Mesenchymal stem cell (in vitro differentiated cells and primary cell): ENCODE results near the gene NANP.

Experiments used
- DNase-seq: peaks from one replicate; pipeline ENCODE4 v3.0.0-alpha.2; 2013
- H2AFZ ChIP-seq: one replicate; pipeline ENCODE4 v1.6.1; 2013; ENCODE audit warnings: low read depth, mild to moderate bottlenecking, control low read depth, inconsistent platforms, low read length, moderate library complexity
- H2AK5ac ChIP-seq: 2 replicates; pipeline ENCODE4 v1.6.1; 2013; ENCODE audit warnings: low read length, moderate library complexity, mild to moderate bottlenecking, inconsistent platforms; ENCODE audit not compliant: severe bottlenecking
- H2BK120ac ChIP-seq: one replicate; pipeline ENCODE4 v1.6.1; 2013; ENCODE audit warnings: low read depth, mild to moderate bottlenecking, inconsistent platforms, low read length, moderate library complexity
- H2BK12ac ChIP-seq, 2 experiments: one replicate each; pipeline ENCODE4 v1.6.1; 2013; ENCODE audit warnings: inconsistent platforms in 2 of 2, low read length in 2 of 2, mild to moderate bottlenecking in 2 of 2, moderate library complexity in 2 of 2, control low read depth in 1 of 2
- H2BK15ac ChIP-seq: one replicate; pipeline ENCODE4 v1.6.1; 2013; ENCODE audit warnings: mild to moderate bottlenecking, low read depth, inconsistent platforms; ENCODE audit not compliant: poor library complexity, severe bottlenecking
- H2BK5ac ChIP-seq: 2 replicates; pipeline ENCODE4 v1.6.1; 2013; ENCODE audit warnings: low read depth, mild to moderate bottlenecking, low read length, control low read depth, inconsistent platforms; ENCODE audit not compliant: poor library complexity, severe bottlenecking
- H3K14ac ChIP-seq, 2 experiments: one replicate each; pipeline ENCODE4 v1.6.1; 2013; ENCODE audit warnings: inconsistent platforms in 2 of 2, low read length in 2 of 2, control low read depth in 1 of 2, mild to moderate bottlenecking in 1 of 2, moderate library complexity in 1 of 2
- H3K18ac ChIP-seq, 2 experiments: one replicate each; pipeline ENCODE4 v1.6.1; 2013; ENCODE audit warnings: inconsistent platforms in 2 of 2, low read length in 2 of 2, control low read depth in 1 of 2, low read depth in 1 of 2, mild to moderate bottlenecking in 1 of 2
- H3K23ac ChIP-seq, 2 experiments: one replicate each; pipeline ENCODE4 v1.6.1; 2013; ENCODE audit warnings: inconsistent platforms in 2 of 2, low read length in 2 of 2, mild to moderate bottlenecking in 2 of 2, moderate library complexity in 2 of 2, control low read depth in 1 of 2
- H3K27ac ChIP-seq: 2 replicates; pipeline ENCODE4 v1.5.1; 2013; ENCODE audit warnings: mild to moderate bottlenecking, moderate library complexity, low read length, control low read depth, inconsistent platforms; ENCODE audit not compliant: poor library complexity, severe bottlenecking
- H3K27me3 ChIP-seq, 2 experiments: 2 replicates each; pipeline versions ENCODE4 v1.6.1 to v1.7.0; 2013; ENCODE audit warnings: low read length in 2 of 2, mild to moderate bottlenecking in 2 of 2, moderate library complexity in 2 of 2, control low read depth in 1 of 2, inconsistent platforms in 1 of 2; ENCODE audit not compliant: control insufficient read depth in 1 of 2, insufficient read depth in 1 of 2
- H3K36me3 ChIP-seq, 2 experiments: 2 replicates each; pipeline versions ENCODE4 v1.6.1 to v1.7.0; 2013; ENCODE audit warnings: low read length in 2 of 2, control low read depth in 1 of 2, inconsistent platforms in 1 of 2, low read depth in 1 of 2, mild to moderate bottlenecking in 1 of 2; ENCODE audit not compliant: insufficient read depth in 2 of 2, control insufficient read depth in 1 of 2
- H3K4ac ChIP-seq, 2 experiments: one replicate each; pipeline ENCODE4 v1.6.1; 2013; ENCODE audit warnings: inconsistent platforms in 2 of 2, low read length in 2 of 2, mild to moderate bottlenecking in 2 of 2, moderate library complexity in 2 of 2, control low read depth in 1 of 2, low read depth in 1 of 2
- H3K4me1 ChIP-seq: 2 replicates; pipeline ENCODE4 v1.6.1; 2013; ENCODE audit warnings: low read depth, low read length, control low read depth; ENCODE audit not compliant: control insufficient read depth, insufficient read depth
- H3K4me2 ChIP-seq: 2 replicates; pipeline ENCODE4 v1.6.1; 2013; ENCODE audit warnings: low read length, mild to moderate bottlenecking, inconsistent platforms; ENCODE audit not compliant: poor library complexity, severe bottlenecking
- H3K4me3 ChIP-seq, 2 experiments: 2 replicates each; pipeline versions ENCODE4 v1.5.1 to v1.7.0; 2013; ENCODE audit warnings: low read length in 2 of 2, mild to moderate bottlenecking in 2 of 2, control low read depth in 1 of 2, low read depth in 1 of 2; ENCODE audit not compliant: insufficient read depth in 1 of 2
- H3K79me1 ChIP-seq: replicated peaks from 2 replicates; pipeline ENCODE4 v1.6.1; 2013; ENCODE audit warnings: mild to moderate bottlenecking, control low read depth, low read length, inconsistent platforms; ENCODE audit not compliant: poor library complexity, severe bottlenecking
- H3K9ac ChIP-seq: 2 replicates; pipeline ENCODE4 v1.7.0; 2013; ENCODE audit warnings: mild to moderate bottlenecking, low read length, moderate library complexity
- H3K9me3 ChIP-seq: 2 replicates; pipeline ENCODE4 v1.7.0; 2013; ENCODE audit warnings: mild to moderate bottlenecking, low read length; ENCODE audit not compliant: control insufficient read depth
- H4K8ac ChIP-seq: one replicate; pipeline ENCODE4 v1.6.1; 2013; ENCODE audit warnings: inconsistent platforms, mild to moderate bottlenecking, low read length, moderate library complexity
- H4K91ac ChIP-seq: one replicate; pipeline ENCODE4 v1.6.1; 2013; ENCODE audit warnings: mild to moderate bottlenecking, low read length, inconsistent platforms
- WGBS: methylation state at CpG from one replicate; pipeline ENCODE4 v1.1.7; 2013; ENCODE audit warnings: mixed read lengths; 5-methylcytosine and 5-hydroxymethylcytosine counted together

Gene NANP

DNA sequence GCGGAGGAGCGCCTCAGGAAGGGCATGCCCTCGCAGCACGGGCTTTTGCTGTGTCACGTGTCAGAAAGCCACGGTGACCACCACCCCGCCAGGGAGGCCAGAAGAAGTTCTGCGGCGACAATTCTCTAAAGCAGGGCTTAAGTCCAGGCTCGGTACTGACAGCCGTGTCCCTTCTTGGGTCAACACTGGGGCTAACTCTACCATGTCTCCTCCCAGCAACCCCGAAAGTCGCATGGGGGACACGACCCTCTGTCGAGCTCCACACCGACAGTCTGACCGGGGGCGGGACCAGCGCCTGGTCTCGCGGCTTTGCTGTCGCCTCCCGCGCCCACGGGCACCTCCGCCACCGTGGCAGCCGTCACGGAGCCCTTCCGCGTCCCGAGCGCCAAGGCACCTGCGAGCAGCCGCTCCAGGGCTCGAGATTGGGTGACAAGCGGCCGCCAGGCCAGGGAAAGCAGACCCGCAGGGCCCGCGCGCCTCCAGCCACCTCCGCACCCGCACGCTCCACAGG lies 534 bp downstream of the NANP start:
- peak overlapping the region; percentile 7 to 97 for H3K23ac ChIP-seq
- H3K36me3 ChIP-seq = peaks cover 0 to 7% of the 10 kb centered on the region in 2 experiments
- H3K79me1 ChIP-seq = peaks cover 25% of the 10 kb centered on the region
- H2BK120ac ChIP-seq = peak overlapping the region; percentile 85
- 0% methylated on average over 42 of the region's 45 CpGs for WGBS
- peak overlapping the region; percentile 80 for H4K91ac ChIP-seq
- peak overlapping the region; percentile 83 for H2AFZ ChIP-seq
- no peak overlapping the region for H2AK5ac ChIP-seq
- DNase-seq = peak; percentile 68
- H2BK5ac ChIP-seq = peak overlapping the region; percentile 77
- peak overlapping the region; percentile 92 to 93 for H3K4me3 ChIP-seq
- H3K4me2 ChIP-seq = peak overlapping the region; percentile 97
- peak overlapping the region; percentile 98 for H3K9ac ChIP-seq
- no peaks in the 10 kb centered on the region for H3K9me3 ChIP-seq
- peak overlapping the region in 1 of 2 experiments; percentile 99 for H3K14ac ChIP-seq
- H3K27ac ChIP-seq = peak overlapping the region; percentile 73
- H3K4ac ChIP-seq = peak overlapping the region; percentile 84 to 96
- peak overlapping the region; percentile 82 for H2BK15ac ChIP-seq
- peak overlapping the region; percentile 52 for H4K8ac ChIP-seq
- no peaks in the 10 kb centered on the region for H3K27me3 ChIP-seq
- H3K18ac ChIP-seq = peak overlapping the region; percentile 91 to 99
- peaks cover 6% of the 10 kb centered on the region for H3K4me1 ChIP-seq
- H2BK12ac ChIP-seq = peak overlapping the region in 1 of 2 experiments; percentile 87

DNA sequence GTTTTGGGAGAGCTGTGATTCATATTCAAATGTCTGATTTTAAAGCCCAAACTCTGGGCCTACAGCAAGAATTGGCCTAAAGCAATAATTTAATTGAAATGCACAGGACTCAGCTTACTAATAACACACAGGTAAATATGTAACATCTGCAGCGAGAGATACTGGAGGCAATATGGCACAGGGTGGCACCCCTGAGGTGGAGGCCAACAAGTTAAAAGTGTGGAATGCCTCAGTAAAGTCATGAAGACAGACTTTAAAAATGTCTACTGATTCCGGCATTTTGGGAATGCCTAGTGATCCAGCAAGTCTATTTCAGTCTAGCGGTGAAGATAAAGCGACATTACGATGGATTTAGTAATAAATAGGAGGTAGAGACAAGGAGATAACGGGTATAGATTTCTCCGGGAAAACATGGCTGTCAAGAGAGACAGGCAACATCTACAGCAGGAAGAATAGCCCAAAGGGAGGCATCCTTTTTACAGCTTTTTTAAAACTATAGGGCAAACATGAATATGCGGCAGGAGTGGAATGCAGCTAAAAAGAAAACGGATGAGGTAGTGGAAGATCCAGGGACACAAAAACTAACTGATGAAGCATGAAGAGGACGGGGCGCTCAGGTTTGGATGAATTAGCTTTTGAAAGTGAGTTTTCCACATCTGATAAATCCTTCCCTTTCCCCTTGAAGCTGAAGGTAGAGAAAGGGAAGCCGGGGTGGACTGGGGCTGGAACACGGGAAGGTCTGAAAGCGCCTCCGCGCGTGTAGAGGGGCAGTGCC lies 1.2 kb downstream of the NANP start:
- Histone ChIP-seq H3K79me1 (peaks cover 26% of the 10 kb centered on the region), H3K4ac (peak overlapping the region; percentile 84 to 96), H3K4me1 (peaks cover 6% of the 10 kb centered on the region), H3K27ac (peak overlapping the region; percentile 73), H2BK15ac (no peak overlapping the region), H3K4me3 (peak overlapping the region; percentile 92 to 93), H2BK5ac (no peak overlapping the region), H4K91ac (peak overlapping the region; percentile 80), H3K23ac (no peak overlapping the region), H3K18ac (peak overlapping the region; percentile 91 to 99), H2AFZ (peak overlapping the region; percentile 83), H2AK5ac (no peak overlapping the region), H3K14ac (no peak overlapping the region), H2BK12ac (no peak overlapping the region), H3K27me3 (no peaks in the 10 kb centered on the region), H3K9me3 (no peaks in the 10 kb centered on the region), H2BK120ac (no peak overlapping the region), H3K36me3 (peaks cover 0 to 7% of the 10 kb centered on the region in 2 experiments), H4K8ac (no peak overlapping the region), H3K9ac (peak overlapping the region; percentile 98), H3K4me2 (peak overlapping the region; percentile 97)
- 41% methylated on average over 15 of the region's 17 CpGs for WGBS
- no peak for DNase-seq

- 97% methylated on average over 4 of the region's 6 CpGs for WGBS
- Histone ChIP-seq H3K9ac (peak overlapping the region; percentile 98), H4K8ac (no peak overlapping the region), H3K79me1 (peaks cover 27% of the 10 kb centered on the region), H3K23ac (no peak overlapping the region), H3K14ac (no peak overlapping the region), H3K4ac (no peak overlapping the region), H2BK15ac (no peak overlapping the region), H3K4me2 (no peak overlapping the region), H4K91ac (no peak overlapping the region), H3K36me3 (peaks cover 0 to 7% of the 10 kb centered on the region in 2 experiments), H2BK120ac (no peak overlapping the region), H2BK5ac (no peak overlapping the region), H3K4me1 (peaks cover 6% of the 10 kb centered on the region), H2BK12ac (no peak overlapping the region), H2AFZ (no peak overlapping the region), H2AK5ac (no peak overlapping the region), H3K4me3 (peak overlapping the region in 1 of 2 experiments; percentile 92), H3K18ac (no peak overlapping the region), H3K27ac (no peak overlapping the region), H3K27me3 (no peaks in the 10 kb centered on the region), H3K9me3 (no peaks in the 10 kb centered on the region)
- no peak for DNase-seq
These were observed 1.8 kb downstream of the NANP start for GRCh38 chr20:25622049-25622448.

- Histone ChIP-seq H3K4me2 (no peak overlapping the region), H3K18ac (no peak overlapping the region), H3K36me3 (peaks cover 0 to 26% of the 10 kb centered on the region in 2 experiments), H3K23ac (no peak overlapping the region), H4K8ac (no peak overlapping the region), H2AK5ac (no peak overlapping the region), H2AFZ (no peak overlapping the region), H3K14ac (no peak overlapping the region), H3K79me1 (peaks cover 37% of the 10 kb centered on the region), H3K9ac (no peak overlapping the region), H3K27me3 (no peaks in the 10 kb centered on the region), H2BK15ac (no peak overlapping the region), H2BK12ac (no peak overlapping the region), H3K4me1 (peaks cover 6% of the 10 kb centered on the region), H4K91ac (no peak overlapping the region), H3K4me3 (no peak overlapping the region), H2BK120ac (no peak overlapping the region), H3K4ac (no peak overlapping the region), H3K9me3 (no peaks in the 10 kb centered on the region), H3K27ac (no peak overlapping the region), H2BK5ac (no peak overlapping the region)
- WGBS = 92% methylated on average over 3 of the region's 3 CpGs
- DNase-seq = no peak
These were observed 4.3 kb downstream of the NANP start for GRCh38 chr20:25619514-25619913.
